NCI-H748 treated with DMSO at 0.1 percent for 48 hours (cell line): ENCODE data around the gene MVP.
A peak's percentile ranks its signal among the peaks of the same experiment; 100 is the strongest.
"Not testable (repeated sequence)": the region's sequence is repeated elsewhere in the genome, so short reads cannot be mapped to it uniquely, and the experiment has no call there.

Experiments
- DNase-seq: peaks from one replicate; lab custom pipeline; 2025; lab: John Stamatoyannopoulos, UW

Gene MVP

DNA sequence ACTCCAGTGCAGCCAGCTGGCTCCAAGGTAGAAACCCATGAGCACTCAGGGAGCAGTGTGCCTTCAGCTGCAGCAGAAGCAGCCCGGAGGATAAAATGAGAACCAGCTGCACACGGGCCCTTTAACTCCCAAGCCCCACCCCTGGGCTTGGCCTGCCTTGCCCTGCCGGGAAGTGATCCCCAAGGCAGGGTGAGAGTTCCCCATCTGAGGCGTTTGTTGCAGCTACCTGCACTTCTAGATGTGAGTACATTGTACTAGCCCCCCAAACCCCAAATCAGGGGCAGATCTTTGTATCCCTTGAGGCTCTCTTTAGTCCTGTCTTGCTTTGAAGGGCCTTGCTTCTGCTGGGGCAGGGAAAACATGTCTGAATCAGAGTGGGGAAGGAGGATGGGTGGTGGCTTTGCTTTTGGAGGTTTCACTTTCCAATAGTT, at the start of gene MVP:
TSS of gene MVP (plus strand) at position 192 of the 431 bp plus-strand sequence. CDS start 10,088 bp downstream, outside the sequence.
- DNase-seq: no peak

DNA sequence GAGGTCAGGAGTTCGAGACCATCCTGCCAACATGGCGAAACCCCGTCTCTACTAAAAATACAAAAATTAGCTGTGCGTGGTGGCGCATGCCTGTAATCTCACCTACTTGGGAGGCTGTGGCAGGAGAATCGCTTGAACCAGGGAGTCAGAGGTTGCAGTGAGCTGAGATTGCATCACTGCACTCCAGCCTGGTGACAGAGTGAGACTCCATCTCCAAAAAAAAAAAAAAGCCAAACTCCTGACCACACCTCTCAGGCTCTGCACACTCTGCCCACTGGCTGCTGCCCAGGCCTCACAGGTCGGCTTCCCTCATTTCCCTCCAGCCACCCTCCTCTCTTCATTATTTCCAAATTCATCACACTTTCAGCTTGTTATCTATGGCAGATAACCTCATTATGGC, 47.9 kb upstream of the MVP start:
- DNase-seq: not testable (repeated sequence)

DNA sequence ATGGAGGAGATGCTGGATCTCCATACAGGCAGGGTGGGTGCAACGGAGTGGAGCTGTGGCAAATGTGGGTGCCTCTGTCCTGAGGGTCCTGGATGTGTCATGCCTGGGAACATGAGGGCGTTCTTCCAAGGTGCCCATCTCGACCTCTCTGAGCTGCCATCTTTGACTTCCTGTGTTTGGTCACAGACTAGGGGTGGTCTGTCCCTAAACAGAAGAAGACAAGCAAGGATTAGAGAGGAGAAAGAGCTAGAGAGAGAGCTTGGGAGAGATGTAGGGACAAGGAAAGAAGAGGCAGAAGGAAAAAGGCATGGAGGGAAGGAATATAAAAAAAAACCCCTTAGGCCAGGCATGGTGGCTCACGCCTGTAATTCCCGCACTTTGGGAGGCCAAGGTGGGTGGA, 45.5 kb upstream of the MVP start:
- DNase-seq: no peak

DNA sequence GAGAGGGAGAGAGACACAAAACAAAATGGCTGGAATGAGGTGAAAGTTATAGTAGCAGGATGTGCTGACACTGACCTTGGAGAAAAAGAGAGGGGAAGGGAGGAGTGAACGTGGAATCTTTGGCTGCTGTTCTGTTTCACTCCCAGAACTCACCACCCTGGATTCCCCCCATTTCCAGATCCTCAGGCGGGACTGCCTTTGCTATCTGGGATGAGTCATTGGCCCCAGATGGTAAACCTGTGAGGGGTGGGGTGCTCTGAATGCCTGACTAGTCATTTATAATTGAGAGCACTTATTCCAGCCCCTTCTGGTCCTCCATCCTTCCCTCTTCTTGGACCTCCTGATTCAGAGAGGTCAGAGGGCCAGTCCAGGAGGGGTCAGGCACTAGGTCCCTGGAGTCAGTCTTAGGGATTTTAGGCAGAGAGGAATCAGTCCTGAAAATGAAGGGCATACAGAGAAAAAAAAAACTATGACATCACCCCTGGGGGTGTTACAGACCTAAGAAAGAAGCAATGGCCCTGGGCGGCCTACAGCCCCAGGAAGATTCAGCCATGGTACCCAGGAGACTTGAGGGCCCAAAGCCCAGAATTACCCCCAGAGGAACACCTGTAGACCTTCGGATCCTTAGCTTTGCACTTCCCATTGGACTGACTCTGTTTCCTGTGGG, 44.4 kb upstream of the MVP start:
- no peak for DNase-seq

DNA sequence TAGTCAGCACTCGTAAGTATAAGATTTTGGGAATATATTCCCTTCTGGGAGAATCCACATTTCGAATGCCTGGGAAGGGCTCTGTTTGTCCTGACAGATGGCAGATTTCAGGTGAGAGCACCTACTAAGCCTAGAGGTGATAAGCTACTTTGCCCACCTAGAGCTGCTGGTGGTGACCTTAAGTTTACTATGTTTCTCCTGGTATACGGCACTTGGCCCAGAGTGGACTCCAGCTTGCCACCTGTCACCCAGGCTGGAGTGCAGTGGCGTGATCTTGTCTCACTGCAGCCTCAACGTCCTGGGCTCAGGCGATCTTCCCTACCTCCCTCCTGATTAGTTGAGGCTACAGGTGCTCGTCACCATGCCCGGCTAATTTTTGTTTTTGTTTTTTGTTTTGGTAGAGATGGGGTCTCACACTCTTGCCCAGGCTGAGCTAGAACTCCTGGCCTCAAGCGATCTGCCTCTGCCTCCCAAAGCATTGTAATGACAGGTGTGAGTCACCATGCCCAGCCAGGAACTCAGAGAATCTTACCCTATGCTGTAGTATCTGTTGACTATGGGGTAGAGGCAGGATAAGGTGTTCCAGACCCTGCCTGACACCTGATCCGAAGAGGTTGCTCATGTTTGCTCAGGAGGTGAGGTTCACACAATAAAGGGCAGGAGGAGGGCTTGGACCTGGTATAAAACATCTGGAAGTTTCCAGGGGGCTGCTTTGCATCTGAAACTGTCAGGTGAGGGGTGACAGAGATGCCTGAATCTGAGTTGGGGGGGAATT, 42.5 kb upstream of the MVP start, which contains the start of gene ZG16:
TSS of gene ZG16 (plus strand) at position 681 of the 775 bp plus-strand sequence. CDS start 1,011 bp downstream, outside the sequence.
- DNase-seq: no peak

DNA sequence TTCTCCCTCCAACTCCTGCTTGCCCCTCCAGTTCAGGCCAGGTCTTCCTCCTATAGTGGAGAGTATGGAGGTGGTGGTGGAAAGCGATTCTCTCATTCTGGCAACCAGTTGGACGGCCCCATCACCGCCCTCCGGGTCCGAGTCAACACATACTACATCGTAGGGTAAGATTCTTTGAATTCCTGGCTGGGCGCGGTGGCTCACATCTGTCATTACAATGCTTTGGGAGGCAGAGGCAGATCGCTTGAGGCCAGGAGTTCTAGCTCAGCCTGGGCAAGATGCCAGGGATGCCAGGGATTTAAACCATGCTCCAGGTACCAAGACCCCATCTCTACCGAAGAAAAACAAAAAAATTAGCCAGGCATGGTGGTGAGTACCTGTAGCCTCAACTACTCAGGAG, 40.8 kb upstream of the MVP start:
- DNase-seq: no peak

DNA sequence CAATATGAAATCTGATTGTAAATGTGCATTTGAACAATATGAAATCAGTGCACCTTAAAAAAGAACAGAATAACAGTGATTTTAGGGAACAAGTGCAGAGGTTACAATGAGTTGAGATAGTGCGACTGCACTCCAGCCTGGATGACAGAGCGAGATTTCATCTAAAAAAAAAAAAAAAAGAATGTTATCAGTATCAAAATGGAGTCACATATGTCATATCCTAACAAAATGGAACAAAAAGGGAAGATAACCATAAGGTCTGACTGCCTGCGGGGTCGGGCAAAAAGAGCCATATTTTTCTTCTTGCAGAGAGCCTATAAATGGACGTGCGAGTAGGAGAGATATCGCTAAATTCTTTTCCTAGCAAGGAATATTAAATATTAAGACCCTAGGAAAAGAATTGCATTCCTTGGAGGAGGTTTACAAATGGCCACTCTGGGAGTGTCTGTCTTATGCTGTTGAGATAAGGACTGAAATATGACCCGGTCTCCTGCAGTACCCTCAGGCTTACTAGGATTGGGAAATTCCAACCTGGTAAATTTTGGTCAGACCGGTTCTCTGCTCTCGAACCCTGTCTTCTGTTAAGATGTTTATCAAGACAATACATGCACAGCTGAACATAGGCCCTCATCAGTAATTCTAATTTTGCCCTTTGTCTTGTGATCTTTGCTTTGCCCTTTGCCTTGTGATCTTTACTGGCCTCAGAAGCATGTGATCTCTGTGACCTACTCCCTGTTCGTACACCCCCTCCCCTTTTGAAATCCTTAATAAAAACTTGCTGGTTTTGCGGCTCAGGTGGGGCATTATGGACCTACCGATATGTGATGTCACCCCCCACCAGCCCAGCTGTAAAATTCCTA, 36.9 kb upstream of the MVP start:
- not testable (repeated sequence) for DNase-seq

DNA sequence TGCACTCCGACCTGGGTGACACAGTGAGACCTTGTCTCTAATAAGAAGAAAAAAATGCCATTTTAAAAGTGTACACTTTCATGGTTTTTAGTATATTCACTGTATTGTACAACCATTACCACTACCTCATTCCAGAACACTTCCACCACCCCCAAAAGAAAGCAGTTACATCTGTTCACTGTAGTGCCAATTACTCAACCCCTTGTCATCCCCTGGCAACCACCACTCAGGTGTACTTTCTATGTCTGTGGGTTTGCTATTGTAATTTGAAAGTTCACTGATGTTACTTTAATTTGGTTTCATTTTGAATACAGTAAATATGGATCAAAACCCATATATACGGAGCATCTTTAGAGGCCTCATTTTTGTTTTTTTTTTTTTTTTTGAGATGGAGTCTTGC, 36.1 kb upstream of the MVP start:
- no peak for DNase-seq

DNA sequence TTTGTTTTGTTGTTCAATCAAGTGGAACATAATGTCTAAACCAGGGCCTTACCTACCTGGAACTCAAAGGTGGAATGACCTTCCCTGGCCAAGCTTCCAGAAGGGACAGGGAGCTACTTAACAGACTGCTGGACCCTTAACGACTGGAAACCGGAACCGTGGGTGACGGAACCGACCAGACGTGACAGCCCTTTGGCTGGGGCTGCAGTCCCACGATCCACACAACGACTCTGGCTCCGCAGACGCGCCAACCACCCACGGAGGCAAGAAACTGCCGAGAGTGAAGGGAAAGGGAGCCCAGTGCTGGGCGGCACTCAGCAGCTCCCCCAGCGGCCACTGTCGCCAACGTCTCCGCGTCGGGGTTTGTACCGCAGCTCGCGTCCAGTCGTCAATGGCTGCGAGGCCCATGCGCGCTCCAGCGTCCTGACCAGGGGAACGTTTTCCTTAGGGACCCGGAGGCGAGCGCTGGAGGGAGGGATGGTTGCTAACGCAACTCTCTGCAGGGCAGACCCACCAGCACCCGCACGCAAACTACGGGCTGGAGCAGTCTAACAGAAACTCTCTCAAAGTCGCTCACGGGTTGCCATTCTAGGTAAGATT, 35.3 kb upstream of the MVP start:
- no peak for DNase-seq

DNA sequence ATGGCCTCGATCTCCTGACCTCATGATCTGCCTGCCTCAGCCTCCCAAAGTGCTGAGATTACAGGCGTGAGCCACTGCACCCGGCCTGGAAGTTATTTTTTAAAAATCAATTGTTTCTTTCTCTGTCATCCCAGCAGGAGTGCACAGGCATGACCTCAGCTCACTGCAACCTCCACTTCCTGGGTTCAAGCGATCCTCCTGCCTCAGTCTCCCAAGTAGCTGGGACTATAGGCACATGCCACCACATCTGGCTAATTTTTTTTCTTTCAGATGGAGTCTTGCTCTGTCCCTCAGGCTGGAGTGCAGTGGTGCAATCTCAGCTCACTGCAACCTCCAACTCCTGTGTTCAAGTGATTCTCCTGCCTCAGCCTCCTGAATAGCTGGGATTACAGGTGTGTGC, 33.1 kb upstream of the MVP start:
- not testable (repeated sequence) for DNase-seq

DNA sequence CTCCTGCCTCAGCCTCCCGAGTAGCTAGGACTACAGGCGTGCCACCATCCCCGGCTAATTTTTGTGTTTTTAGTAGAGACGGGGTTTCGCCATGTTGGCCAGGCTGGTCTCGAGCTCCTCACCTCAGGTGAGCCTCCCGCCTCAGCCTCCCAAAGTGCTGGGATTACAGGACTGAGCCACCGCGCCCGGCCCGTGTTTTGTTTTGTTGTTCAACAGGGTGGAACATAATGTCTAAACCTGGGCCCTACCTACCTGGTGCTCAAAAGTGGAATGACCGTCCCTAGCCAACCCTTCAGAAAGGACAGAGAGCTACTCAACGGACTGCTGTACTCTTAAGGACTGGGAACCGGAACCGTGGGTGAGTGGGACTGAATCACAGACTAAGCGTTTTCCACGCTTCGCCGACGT, 30.5 kb upstream of the MVP start:
- DNase-seq: no peak

DNA sequence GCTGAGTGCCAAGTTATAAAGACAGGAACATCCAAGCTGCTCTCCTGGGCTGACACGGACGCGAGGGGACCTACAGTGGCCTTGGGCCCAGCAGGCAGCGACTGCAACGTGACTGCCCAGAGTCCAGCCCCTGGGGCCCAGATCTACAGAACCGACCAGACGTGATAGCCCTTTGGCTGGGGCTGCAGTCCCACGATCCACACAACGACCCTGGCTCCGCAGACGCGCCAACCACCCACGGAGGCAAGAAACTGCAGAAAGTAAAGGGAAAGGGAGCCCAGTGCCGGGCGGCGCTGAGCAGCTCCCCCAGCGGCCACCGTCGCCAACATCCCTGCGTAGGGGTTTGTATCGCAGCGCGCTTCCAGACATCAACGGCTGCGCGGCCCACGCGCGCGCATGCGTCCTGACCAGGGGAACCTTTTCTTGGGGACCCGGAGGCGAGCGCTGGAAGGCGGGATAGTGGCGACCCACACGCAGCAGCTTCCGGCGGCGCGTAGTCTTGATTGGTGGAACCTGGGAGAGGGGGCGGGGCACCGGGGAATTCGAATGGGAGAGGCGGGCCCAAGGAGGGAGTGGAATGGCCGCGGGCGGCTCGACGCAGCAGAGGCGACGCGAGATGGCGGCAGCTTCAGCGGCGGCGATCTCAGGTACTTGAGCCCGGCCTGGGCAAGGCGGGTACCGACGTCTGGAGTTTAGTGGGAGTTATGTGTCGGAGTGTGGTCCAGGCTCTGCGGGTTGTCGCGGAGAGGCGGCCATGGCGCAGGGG, 29.9 kb upstream of the MVP start, which contains the start of gene KIF22:
TSS of gene KIF22 (plus strand) at position 569 of the 766 bp plus-strand sequence. CDS start at position 578, 9 bp downstream.
- peak; percentile 90 for DNase-seq

DNA sequence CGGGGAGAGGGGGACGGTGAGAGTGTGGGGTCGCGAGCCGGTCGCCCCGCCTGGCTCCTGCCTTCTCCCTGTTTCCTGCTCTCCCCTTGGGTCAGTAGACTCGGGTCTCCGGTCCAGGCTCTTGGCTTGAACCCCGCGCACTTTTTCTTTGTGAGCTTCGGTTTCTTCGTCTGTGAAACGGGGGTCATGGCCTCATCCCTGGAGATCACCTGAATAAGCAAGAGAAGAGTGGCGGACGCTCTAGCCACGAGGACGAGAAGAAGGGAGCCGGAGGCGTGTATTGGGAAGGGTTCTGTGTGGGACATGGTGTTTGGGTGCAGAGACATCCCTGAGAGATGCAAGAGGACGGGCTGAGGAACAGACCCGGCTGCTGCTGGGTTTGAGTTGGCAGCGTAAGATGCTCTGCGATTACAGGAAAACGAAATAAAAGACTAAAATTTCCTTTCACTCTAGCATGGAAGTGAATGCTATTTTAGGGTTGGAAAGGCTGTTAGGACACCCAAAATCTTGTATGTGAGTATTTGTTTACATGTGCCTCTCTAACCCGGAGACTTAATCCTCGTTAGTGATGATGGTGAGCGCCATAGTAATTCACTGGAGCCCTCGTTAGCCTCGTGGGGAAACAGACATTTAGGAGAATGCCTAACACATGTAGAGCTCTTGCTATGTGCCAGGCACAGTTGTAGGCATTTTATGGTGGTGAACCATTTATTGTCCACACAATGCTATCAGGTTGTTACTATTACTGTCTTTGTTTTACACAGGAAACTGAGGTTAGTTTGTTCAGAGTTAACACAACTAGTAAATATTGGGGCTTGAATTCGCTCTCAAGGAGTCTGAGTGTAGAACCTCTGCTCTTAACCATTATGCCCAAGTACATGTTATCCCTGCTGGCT, 29.1 kb upstream of the MVP start:
- peak; percentile 1 for DNase-seq

DNA sequence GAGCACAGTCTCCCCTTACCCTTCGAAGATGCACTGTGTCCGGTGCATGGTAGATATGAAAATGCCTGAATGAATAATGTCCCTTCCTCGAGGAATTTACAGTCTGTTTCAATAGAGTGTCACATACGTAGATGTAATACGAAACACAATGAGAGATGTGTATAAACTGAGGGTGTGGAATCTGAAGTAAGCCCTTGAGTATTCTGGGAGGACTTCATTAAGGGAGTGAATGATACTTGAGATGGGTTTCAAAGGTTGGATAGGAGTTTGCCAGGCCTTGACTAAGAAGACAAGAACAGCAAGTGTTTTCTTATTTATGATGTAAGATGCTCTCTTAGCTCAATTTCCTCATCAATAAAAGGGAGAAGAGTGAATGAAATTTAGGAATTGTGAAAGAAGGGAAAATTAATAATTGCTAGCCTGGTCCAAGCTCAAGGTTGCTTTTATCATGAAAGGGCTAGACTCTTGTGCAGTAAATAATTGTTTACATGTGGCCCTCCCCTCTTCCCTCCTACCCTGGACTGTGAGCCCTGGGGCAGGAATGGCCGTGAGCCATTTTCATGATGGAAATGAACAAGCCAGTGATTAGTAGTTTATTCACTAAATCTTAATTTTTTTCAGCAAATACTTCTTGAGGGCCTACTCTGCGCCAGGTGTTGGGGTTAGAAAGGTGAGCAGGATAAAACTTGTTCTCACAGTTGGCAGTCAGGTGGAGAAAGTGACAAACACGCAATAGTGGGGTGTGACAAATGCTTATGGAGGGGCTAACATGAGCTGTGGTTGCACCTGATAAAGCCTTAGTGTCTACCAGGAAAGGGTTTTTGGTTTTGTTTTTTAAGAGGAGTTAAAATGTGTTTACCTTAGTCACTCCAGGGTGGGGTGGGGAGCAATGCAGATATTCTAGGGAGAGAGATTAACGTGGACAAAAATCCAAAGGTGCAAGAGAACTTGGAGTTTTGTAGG, 28.1 kb upstream of the MVP start:
- no peak for DNase-seq

DNA sequence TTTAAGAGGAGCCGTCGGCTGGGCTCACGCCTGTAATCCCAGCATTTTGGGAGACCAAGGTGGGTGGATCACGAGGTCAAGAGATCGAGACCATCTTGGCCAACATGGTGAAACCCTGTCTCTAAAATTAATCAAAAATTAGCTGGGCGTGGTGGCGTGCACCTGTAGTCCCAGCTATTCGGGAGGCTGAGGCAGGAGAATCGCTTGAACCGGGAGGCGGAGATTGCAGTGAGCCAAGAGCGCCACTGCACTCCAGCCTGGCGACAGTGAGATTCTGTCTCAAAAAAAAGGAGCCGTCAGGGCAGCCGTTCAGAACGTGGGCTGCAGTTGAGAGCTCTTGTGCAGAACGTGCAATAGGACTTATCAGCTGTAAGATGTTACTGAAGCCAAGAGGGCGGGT, 27.1 kb upstream of the MVP start:
- DNase-seq: not testable (repeated sequence)

DNA sequence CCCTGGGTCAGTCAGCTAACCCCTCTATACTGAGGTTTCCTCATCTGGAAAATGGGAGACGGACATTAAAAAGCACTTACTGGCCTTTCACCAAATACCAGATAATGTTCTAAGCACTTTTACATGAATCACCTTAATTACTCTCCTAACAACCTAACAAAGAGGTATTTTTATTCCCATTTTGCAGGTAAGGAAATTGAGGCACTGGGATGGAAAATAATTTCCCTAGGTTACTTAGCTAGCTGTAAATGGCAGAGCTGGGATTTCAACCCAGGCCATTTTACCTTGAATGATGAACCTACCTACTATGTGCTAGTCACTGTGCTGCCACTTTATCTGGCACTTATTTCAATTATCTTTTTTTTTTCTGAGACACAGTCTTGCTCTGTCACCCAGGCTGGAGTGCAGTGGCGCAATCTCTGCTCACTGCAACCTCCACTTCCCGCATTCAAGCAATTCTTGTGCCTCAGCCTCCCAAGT, 26.0 kb upstream of the MVP start:
- no peak for DNase-seq

DNA sequence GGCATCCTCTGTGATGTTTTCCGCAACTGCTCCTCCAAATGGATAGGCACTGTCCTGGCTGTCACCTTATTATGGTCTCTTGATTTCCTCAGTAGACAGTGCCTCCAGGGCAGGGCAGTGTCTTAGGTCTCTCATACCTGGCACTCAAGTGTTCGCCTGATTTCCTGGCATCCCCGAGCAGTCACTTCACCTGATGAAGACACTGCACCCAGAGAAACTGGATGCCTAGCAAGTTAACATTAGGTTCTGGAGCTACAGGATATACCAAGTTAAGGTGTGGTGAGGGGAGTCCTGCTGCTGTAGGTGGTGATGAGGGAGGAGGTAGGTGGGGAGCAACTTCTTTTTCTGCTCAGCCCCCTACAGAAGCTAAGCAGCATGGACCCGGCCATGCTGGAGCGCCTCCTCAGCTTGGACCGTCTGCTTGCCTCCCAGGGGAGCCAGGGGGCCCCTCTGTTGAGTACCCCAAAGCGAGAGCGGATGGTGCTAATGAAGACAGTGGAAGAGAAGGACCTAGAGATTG, 17.8 kb upstream of the MVP start:
- no peak for DNase-seq

DNA sequence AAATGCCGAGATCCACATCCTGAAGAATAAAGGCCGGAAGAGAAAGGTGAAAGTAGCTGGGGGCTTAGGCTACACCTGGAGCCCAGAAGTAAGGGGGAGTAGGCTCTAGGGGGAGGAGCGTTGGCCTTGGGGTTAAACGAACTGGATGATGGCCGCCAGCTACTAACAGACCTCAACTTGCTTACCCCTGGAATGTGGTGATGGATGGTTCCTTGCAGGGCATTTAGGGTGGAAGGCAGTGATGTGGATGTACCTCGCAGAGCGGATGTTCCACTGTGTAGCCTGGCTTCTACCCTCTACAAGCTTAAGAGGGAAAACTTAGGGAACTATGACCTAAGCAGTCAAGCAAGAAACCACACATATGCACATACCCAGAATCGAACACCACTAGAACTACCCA, 16.2 kb upstream of the MVP start:
- DNase-seq: no peak
